Mesenchymal stem cell (in vitro differentiated cells and primary cell): ENCODE results near the gene ARID3B.

ENCODE experiments used
- DNase-seq: peaks from one replicate; pipeline ENCODE4 v3.0.0-alpha.2; 2013
- H2AFZ ChIP-seq: one replicate; pipeline ENCODE4 v1.6.1; 2013; ENCODE audit warnings: low read depth, mild to moderate bottlenecking, control low read depth, inconsistent platforms, low read length, moderate library complexity
- H2AK5ac ChIP-seq: 2 replicates; pipeline ENCODE4 v1.6.1; 2013; ENCODE audit warnings: low read length, moderate library complexity, mild to moderate bottlenecking, inconsistent platforms; ENCODE audit not compliant: severe bottlenecking
- H2BK120ac ChIP-seq: one replicate; pipeline ENCODE4 v1.6.1; 2013; ENCODE audit warnings: low read depth, mild to moderate bottlenecking, inconsistent platforms, low read length, moderate library complexity
- H2BK12ac ChIP-seq, 2 experiments: one replicate each; pipeline ENCODE4 v1.6.1; 2013; ENCODE audit warnings: inconsistent platforms in 2 of 2, low read length in 2 of 2, mild to moderate bottlenecking in 2 of 2, moderate library complexity in 2 of 2, control low read depth in 1 of 2
- H2BK15ac ChIP-seq: one replicate; pipeline ENCODE4 v1.6.1; 2013; ENCODE audit warnings: mild to moderate bottlenecking, low read depth, inconsistent platforms; ENCODE audit not compliant: poor library complexity, severe bottlenecking
- H2BK5ac ChIP-seq: 2 replicates; pipeline ENCODE4 v1.6.1; 2013; ENCODE audit warnings: low read depth, mild to moderate bottlenecking, low read length, control low read depth, inconsistent platforms; ENCODE audit not compliant: poor library complexity, severe bottlenecking
- H3K14ac ChIP-seq, 2 experiments: one replicate each; pipeline ENCODE4 v1.6.1; 2013; ENCODE audit warnings: inconsistent platforms in 2 of 2, low read length in 2 of 2, control low read depth in 1 of 2, mild to moderate bottlenecking in 1 of 2, moderate library complexity in 1 of 2
- H3K18ac ChIP-seq, 2 experiments: one replicate each; pipeline ENCODE4 v1.6.1; 2013; ENCODE audit warnings: inconsistent platforms in 2 of 2, low read length in 2 of 2, control low read depth in 1 of 2, low read depth in 1 of 2, mild to moderate bottlenecking in 1 of 2
- H3K23ac ChIP-seq, 2 experiments: one replicate each; pipeline ENCODE4 v1.6.1; 2013; ENCODE audit warnings: inconsistent platforms in 2 of 2, low read length in 2 of 2, mild to moderate bottlenecking in 2 of 2, moderate library complexity in 2 of 2, control low read depth in 1 of 2
- H3K27ac ChIP-seq: 2 replicates; pipeline ENCODE4 v1.5.1; 2013; ENCODE audit warnings: mild to moderate bottlenecking, moderate library complexity, low read length, control low read depth, inconsistent platforms; ENCODE audit not compliant: poor library complexity, severe bottlenecking
- H3K27me3 ChIP-seq, 2 experiments: 2 replicates each; pipeline versions ENCODE4 v1.6.1 to v1.7.0; 2013; ENCODE audit warnings: low read length in 2 of 2, mild to moderate bottlenecking in 2 of 2, moderate library complexity in 2 of 2, control low read depth in 1 of 2, inconsistent platforms in 1 of 2; ENCODE audit not compliant: control insufficient read depth in 1 of 2, insufficient read depth in 1 of 2
- H3K36me3 ChIP-seq, 2 experiments: 2 replicates each; pipeline versions ENCODE4 v1.6.1 to v1.7.0; 2013; ENCODE audit warnings: low read length in 2 of 2, control low read depth in 1 of 2, inconsistent platforms in 1 of 2, low read depth in 1 of 2, mild to moderate bottlenecking in 1 of 2; ENCODE audit not compliant: insufficient read depth in 2 of 2, control insufficient read depth in 1 of 2
- H3K4ac ChIP-seq, 2 experiments: one replicate each; pipeline ENCODE4 v1.6.1; 2013; ENCODE audit warnings: inconsistent platforms in 2 of 2, low read length in 2 of 2, mild to moderate bottlenecking in 2 of 2, moderate library complexity in 2 of 2, control low read depth in 1 of 2, low read depth in 1 of 2
- H3K4me1 ChIP-seq: 2 replicates; pipeline ENCODE4 v1.6.1; 2013; ENCODE audit warnings: low read depth, low read length, control low read depth; ENCODE audit not compliant: control insufficient read depth, insufficient read depth
- H3K4me2 ChIP-seq: 2 replicates; pipeline ENCODE4 v1.6.1; 2013; ENCODE audit warnings: low read length, mild to moderate bottlenecking, inconsistent platforms; ENCODE audit not compliant: poor library complexity, severe bottlenecking
- H3K4me3 ChIP-seq, 2 experiments: 2 replicates each; pipeline versions ENCODE4 v1.5.1 to v1.7.0; 2013; ENCODE audit warnings: low read length in 2 of 2, mild to moderate bottlenecking in 2 of 2, control low read depth in 1 of 2, low read depth in 1 of 2; ENCODE audit not compliant: insufficient read depth in 1 of 2
- H3K79me1 ChIP-seq: replicated peaks from 2 replicates; pipeline ENCODE4 v1.6.1; 2013; ENCODE audit warnings: mild to moderate bottlenecking, control low read depth, low read length, inconsistent platforms; ENCODE audit not compliant: poor library complexity, severe bottlenecking
- H3K9ac ChIP-seq: 2 replicates; pipeline ENCODE4 v1.7.0; 2013; ENCODE audit warnings: mild to moderate bottlenecking, low read length, moderate library complexity
- H3K9me3 ChIP-seq: 2 replicates; pipeline ENCODE4 v1.7.0; 2013; ENCODE audit warnings: mild to moderate bottlenecking, low read length; ENCODE audit not compliant: control insufficient read depth
- H4K8ac ChIP-seq: one replicate; pipeline ENCODE4 v1.6.1; 2013; ENCODE audit warnings: inconsistent platforms, mild to moderate bottlenecking, low read length, moderate library complexity
- H4K91ac ChIP-seq: one replicate; pipeline ENCODE4 v1.6.1; 2013; ENCODE audit warnings: mild to moderate bottlenecking, low read length, inconsistent platforms
- WGBS: methylation state at CpG from one replicate; pipeline ENCODE4 v1.1.7; 2013; ENCODE audit warnings: mixed read lengths; 5-methylcytosine and 5-hydroxymethylcytosine counted together

ARID3B gene

GRCh38 chr15:74603789-74604705 lies 63.0 kb downstream of the ARID3B start:
- H3K4me1 ChIP-seq: peaks cover 1% of the 10 kb centered on the region
- H2BK15ac ChIP-seq: no peak overlapping the region
- H2AFZ ChIP-seq: no peak overlapping the region
- H4K91ac ChIP-seq: no peak overlapping the region
- H3K9ac ChIP-seq: no peak overlapping the region
- no peak overlapping the region for H4K8ac ChIP-seq
- H3K4me3 ChIP-seq: no peak overlapping the region
- no peak overlapping the region for H3K27ac ChIP-seq
- H3K14ac ChIP-seq: no peak overlapping the region
- H2BK5ac ChIP-seq: no peak overlapping the region
- H3K36me3 ChIP-seq: peaks cover 0 to 5% of the 10 kb centered on the region in 2 experiments
- H3K4ac ChIP-seq: no peak overlapping the region
- no peaks in the 10 kb centered on the region for H3K9me3 ChIP-seq
- DNase-seq: no peak
- peaks cover 16 to 21% of the 10 kb centered on the region in 2 experiments for H3K27me3 ChIP-seq
- no peak overlapping the region for H3K23ac ChIP-seq
- no peak overlapping the region for H2BK12ac ChIP-seq
- H2BK120ac ChIP-seq: no peak overlapping the region
- H3K18ac ChIP-seq: no peak overlapping the region
- no peaks in the 10 kb centered on the region for H3K79me1 ChIP-seq
- no peak overlapping the region for H2AK5ac ChIP-seq
- H3K4me2 ChIP-seq: no peak overlapping the region
- 92% methylated on average over 11 of the region's 11 CpGs for WGBS

GRCh38 chr15:74604983-74605794 lies 64.2 kb downstream of the ARID3B start:
- Histone ChIP-seq H3K4me1 (peaks cover 2% of the 10 kb centered on the region), H3K14ac (no peak overlapping the region), H3K27ac (no peak overlapping the region), H3K18ac (no peak overlapping the region), H2AFZ (no peak overlapping the region), H3K4ac (no peak overlapping the region), H3K79me1 (no peaks in the 10 kb centered on the region), H2BK15ac (no peak overlapping the region), H2BK120ac (no peak overlapping the region), H2BK12ac (no peak overlapping the region), H2AK5ac (no peak overlapping the region), H3K23ac (no peak overlapping the region), H3K4me3 (no peak overlapping the region), H3K4me2 (no peak overlapping the region), H4K91ac (no peak overlapping the region), H3K36me3 (no peaks in the 10 kb centered on the region), H3K9ac (no peak overlapping the region), H4K8ac (no peak overlapping the region), H2BK5ac (no peak overlapping the region), H3K27me3 (peaks cover 27 to 32% of the 10 kb centered on the region in 2 experiments), H3K9me3 (no peaks in the 10 kb centered on the region)
- no peak for DNase-seq
- 93% methylated on average over 12 of the region's 12 CpGs for WGBS

GRCh38 chr15:74605795-74606150 lies 64.8 kb downstream of the ARID3B start:
- Histone ChIP-seq H3K27me3 (peaks cover 32 to 38% of the 10 kb centered on the region in 2 experiments), H3K9me3 (no peaks in the 10 kb centered on the region), H3K9ac (no peak overlapping the region), H2AK5ac (no peak overlapping the region), H3K4me2 (no peak overlapping the region), H4K91ac (no peak overlapping the region), H2BK120ac (no peak overlapping the region), H2BK5ac (no peak overlapping the region), H3K27ac (no peak overlapping the region), H3K4me3 (no peak overlapping the region), H4K8ac (no peak overlapping the region), H3K79me1 (no peaks in the 10 kb centered on the region), H3K4me1 (peaks cover 5% of the 10 kb centered on the region), H3K4ac (no peak overlapping the region), H3K14ac (no peak overlapping the region), H3K23ac (no peak overlapping the region), H3K36me3 (no peaks in the 10 kb centered on the region), H2AFZ (no peak overlapping the region), H3K18ac (no peak overlapping the region), H2BK15ac (no peak overlapping the region), H2BK12ac (no peak overlapping the region)
- 97% methylated on average over 1 of the region's 1 CpG for WGBS
- no peak for DNase-seq

GRCh38 chr15:74608786-74609185 lies 67.8 kb downstream of the ARID3B start:
- no peak overlapping the region for H3K27ac ChIP-seq

More at GRCh38 chr15:74608786-74609185, 67.8 kb downstream of the ARID3B start:
- Histone ChIP-seq H4K8ac (no peak overlapping the region), H4K91ac (no peak overlapping the region), H3K4me1 (peaks cover 3% of the 10 kb centered on the region), H2BK12ac (no peak overlapping the region), H3K9ac (no peak overlapping the region), H3K23ac (no peak overlapping the region), H2BK5ac (no peak overlapping the region), H3K27me3 (peaks cover 49 to 57% of the 10 kb centered on the region in 2 experiments), H3K79me1 (no peaks in the 10 kb centered on the region), H2AK5ac (no peak overlapping the region), H3K9me3 (no peaks in the 10 kb centered on the region), H2AFZ (no peak overlapping the region), H3K4ac (no peak overlapping the region), H3K36me3 (no peaks in the 10 kb centered on the region), H3K14ac (no peak overlapping the region), H3K4me2 (no peak overlapping the region), H3K18ac (no peak overlapping the region), H3K4me3 (no peak overlapping the region), H2BK120ac (no peak overlapping the region), H2BK15ac (no peak overlapping the region)
- no peak for DNase-seq
- WGBS: 87% methylated on average over 3 of the region's 3 CpGs
